NCI-H1417 treated with DMSO at 0.1 percent for 48 hours (cell line): ENCODE measurements around the gene FAM90A1.
"Not testable (repeated sequence)": the region's sequence is repeated elsewhere in the genome, so short reads cannot be mapped to it uniquely, and the experiment has no call there.

ENCODE experiments used
- DNase-seq: peaks from one replicate; lab custom pipeline; 2025; lab: John Stamatoyannopoulos, UW

Gene FAM90A1

GRCh38 chr12:8226992-8227731 lies at the start of gene FAM90A1:
TSS of gene FAM90A1 (minus strand) at chr12:8227618. CDS start at chr12:8224832, 2,786 bp downstream.
- DNase-seq: not testable (repeated sequence)

- DNase-seq: not testable (repeated sequence)
Observed at GRCh38 chr12:8276397-8276796, 49.0 kb upstream of the FAM90A1 start.

DNA sequence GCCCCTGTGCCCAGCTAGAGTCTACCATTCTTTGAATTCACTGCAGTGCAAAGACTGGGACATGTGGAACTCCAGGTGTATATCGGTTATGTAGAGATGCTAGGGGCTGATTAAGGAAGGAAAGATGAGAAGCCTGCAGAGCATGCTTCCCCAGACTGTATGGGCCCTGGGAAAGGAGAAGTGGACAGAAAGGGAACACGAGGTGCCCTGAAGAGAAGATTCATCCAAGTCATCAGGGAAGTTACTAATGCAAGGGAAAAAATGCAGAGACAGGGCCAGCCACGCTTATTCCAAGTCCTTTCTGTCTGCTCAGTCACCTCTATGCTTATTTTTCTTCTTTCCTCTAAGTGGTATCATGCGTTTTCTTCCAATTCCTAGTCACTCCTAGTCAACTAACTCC lies 39.3 kb upstream of the FAM90A1 start:
- DNase-seq: not testable (repeated sequence)

DNA sequence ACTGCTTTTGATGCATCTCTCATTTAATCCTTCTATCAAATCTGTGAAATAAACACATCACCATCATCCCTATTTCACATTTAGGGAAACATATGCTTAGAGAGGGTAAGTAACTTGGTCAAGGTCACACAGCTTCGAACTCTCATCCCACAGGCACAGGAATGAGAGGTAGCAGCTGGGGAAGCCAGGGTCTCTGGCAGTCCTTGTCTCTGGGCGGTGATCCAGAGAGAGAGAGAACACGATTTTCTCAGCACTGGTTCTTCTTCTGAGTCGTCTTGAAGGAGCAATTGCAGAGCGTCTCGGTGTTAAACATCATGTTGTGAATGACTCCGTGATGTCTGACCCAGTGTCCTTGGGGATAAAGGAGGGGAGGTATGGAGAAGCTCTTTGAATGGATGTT lies 36.8 kb upstream of the FAM90A1 start:
- DNase-seq: not testable (repeated sequence)

- not testable (repeated sequence) for DNase-seq
Observed at GRCh38 chr12:8261111-8261554, 33.7 kb upstream of the FAM90A1 start.

DNA sequence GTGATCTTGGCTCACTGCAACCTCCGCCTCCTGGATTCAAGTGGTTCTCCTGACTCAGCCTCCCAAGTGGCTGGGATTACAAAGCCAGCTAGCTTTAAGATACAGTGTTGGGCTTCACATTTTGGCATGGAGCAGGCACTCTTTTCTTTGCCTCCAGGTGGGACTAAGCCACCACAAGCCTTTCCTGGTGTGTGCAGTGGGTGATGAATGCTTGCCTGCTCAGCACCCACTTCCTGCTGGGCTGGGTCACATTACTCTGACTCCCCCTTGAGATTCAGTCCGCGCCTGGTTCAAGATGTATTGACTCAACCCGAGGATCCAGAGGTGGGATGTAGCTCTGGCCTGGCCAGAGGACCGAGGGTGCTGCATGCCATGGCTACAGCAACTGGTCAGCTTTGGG lies 28.9 kb upstream of the FAM90A1 start:
- not testable (repeated sequence) for DNase-seq

- DNase-seq: not testable (repeated sequence)
Observed at GRCh38 chr12:8254705-8255104, 27.3 kb upstream of the FAM90A1 start.

- not testable (repeated sequence) for DNase-seq
Observed at GRCh38 chr12:8252056-8252818, 24.8 kb upstream of the FAM90A1 start.

GRCh38 chr12:8251616-8252015 lies 24.2 kb upstream of the FAM90A1 start:
- DNase-seq: not testable (repeated sequence)

GRCh38 chr12:8246941-8247535 lies 19.6 kb upstream of the FAM90A1 start:
- not testable (repeated sequence) for DNase-seq

DNA sequence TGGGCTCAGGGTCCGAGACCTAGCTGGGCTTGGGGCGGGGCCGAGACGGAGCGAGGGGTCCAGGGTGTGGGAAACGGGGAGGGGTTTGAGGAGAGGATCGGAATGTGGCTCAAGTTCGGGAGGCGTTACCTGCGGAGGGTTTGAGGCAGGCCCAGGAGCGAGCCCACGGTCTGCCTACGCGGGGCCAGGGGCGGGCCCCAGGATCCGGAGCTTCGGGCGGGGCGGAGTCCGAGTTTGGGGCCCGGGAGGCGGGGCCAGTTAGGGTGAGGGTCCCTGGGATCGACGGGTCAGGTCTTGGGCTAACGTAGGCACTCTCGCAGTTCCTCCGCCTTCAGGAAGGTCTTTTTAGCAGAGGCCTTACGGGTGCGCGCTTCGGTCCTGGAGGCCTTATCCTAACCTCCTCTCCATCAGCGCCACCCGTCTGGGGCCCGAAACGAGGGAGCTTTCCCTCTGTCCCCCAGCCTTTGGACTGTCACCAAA lies 16.3 kb upstream of the FAM90A1 start:
- not testable (repeated sequence) for DNase-seq

GRCh38 chr12:8242880-8243681 lies 15.7 kb upstream of the FAM90A1 start:
- DNase-seq: peak; percentile 64

DNA sequence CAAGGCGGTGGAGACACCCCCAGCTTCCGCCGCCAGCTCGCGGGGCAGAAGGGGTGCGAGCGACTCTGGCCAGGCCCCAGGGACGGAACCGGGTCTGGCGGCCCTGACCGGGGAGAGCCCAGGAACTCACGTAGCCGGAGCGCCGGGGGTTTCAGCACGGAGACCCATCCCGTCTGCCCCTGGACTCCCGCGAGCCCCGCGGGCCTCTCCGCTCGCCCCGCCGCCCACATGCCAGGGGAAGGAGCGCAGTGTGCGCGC lies 15.1 kb upstream of the FAM90A1 start:
- DNase-seq: not testable (repeated sequence)

GRCh38 chr12:8241917-8242621 lies 14.7 kb upstream of the FAM90A1 start:
- DNase-seq: not testable (repeated sequence)

DNA sequence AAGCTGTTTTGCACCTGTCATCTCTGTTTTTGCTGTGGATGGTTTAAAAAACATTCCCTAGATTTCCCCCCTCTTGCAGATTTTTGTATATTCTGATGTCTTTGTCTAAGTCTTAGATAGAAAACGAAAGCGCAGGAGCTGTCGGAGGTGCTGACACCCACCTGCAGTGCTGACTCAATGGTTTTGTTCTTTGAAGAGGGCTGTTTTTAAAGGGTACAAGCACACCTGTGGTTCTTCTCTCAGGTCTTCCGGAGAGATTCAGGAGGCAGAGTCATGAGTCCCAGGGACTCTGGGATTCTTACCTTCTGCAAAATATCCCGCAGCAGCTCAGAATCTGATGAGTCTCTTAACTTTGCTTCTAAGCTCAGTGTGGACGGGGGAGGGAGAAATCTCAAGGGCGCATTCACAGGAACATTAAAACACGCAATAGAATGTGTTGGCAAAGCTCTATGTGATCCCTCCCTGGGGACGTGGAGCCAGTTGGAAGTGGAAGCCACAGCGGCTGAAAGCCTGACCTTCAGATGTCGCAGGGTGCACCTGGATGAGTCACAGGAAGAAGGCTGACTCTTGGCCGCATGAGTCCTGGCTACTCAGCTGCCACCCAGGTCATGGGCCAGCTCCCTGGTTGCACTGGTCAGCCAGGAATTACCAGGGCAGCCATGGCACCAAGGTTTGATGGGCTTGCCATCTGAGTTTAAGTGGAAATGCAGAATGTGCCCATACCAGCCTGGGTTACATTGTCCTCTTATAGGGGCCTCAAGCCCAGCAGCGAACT lies 13.1 kb upstream of the FAM90A1 start:
- not testable (repeated sequence) for DNase-seq

DNA sequence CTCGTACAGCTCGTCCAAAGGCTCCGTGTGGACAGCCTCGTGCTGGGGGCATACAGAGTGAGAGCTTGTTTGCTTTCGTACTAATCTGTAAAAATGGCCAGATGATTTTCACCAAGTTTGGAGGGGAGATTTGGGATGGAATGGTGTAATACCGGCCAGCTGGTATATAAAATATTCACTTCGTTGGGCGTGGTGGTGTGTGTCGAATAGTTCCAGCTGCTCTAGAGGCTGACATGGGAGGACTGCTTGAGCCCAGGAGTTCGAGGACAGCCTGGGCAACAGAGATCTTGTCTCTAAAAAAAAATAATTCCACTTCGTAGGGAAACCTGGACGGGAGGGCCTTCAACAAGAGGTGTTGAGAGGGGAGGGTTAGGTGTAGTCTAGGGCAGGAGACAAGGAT lies 9.6 kb upstream of the FAM90A1 start:
- DNase-seq: not testable (repeated sequence)

- DNase-seq: not testable (repeated sequence)
Observed at GRCh38 chr12:8235316-8236157, 8.1 kb upstream of the FAM90A1 start.

DNA sequence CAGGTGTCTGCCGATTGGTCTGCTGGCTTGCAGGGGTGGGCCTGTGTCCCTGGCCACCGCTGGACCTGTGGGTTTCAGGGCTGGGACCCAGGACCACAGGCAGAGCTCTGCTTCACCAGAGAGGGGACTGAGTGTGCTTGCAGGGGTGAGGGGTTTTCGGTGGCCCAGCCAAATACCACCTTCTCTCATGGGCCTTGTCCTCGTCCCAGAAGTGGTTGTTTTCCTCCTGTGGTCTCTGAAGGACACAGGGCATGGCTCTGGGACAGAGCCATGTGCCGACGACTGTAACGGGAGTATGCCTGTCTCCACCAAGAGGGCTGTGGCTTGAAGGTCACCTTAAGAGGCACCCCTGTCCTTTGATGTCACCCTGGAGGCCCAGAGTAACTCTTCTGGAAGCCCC lies 7.3 kb upstream of the FAM90A1 start:
- not testable (repeated sequence) for DNase-seq

GRCh38 chr12:8233935-8234495 lies 6.6 kb upstream of the FAM90A1 start:
- DNase-seq: not testable (repeated sequence)
